Mucosa of stomach (tissue), 1 donor: ENCODE results near the gene HDGFL3.
"Not testable (repeated sequence)": the region's sequence is repeated elsewhere in the genome, so short reads cannot be mapped to it uniquely, and the experiment has no call there.

Experiments
- H3K27me3 ChIP-seq: one replicate; pipeline ENCODE4 v1.7.0; 2013; ENCODE audit warnings: mild to moderate bottlenecking, low read length; ENCODE audit not compliant: control insufficient read depth, insufficient read depth
- H3K36me3 ChIP-seq: one replicate; pipeline ENCODE4 v1.7.0; 2013; ENCODE audit warnings: low read length; ENCODE audit not compliant: control insufficient read depth, insufficient read depth
- H3K4me1 ChIP-seq: one replicate; pipeline ENCODE4 v1.7.0; 2013; ENCODE audit warnings: mild to moderate bottlenecking, low read length; ENCODE audit not compliant: control insufficient read depth, insufficient read depth
- H3K4me3 ChIP-seq: one replicate; pipeline ENCODE4 v1.7.0; 2013; ENCODE audit warnings: low read length
- H3K9ac ChIP-seq: one replicate; pipeline ENCODE4 v1.7.0; 2013; ENCODE audit warnings: mild to moderate bottlenecking, low read length, moderate library complexity
- H3K9me3 ChIP-seq: one replicate; pipeline ENCODE4 v1.7.0; 2013; ENCODE audit warnings: mild to moderate bottlenecking, low read length, moderate library complexity; ENCODE audit not compliant: control insufficient read depth
- donor health status: Pancreatic carcinoma.

HDGFL3 gene

DNA sequence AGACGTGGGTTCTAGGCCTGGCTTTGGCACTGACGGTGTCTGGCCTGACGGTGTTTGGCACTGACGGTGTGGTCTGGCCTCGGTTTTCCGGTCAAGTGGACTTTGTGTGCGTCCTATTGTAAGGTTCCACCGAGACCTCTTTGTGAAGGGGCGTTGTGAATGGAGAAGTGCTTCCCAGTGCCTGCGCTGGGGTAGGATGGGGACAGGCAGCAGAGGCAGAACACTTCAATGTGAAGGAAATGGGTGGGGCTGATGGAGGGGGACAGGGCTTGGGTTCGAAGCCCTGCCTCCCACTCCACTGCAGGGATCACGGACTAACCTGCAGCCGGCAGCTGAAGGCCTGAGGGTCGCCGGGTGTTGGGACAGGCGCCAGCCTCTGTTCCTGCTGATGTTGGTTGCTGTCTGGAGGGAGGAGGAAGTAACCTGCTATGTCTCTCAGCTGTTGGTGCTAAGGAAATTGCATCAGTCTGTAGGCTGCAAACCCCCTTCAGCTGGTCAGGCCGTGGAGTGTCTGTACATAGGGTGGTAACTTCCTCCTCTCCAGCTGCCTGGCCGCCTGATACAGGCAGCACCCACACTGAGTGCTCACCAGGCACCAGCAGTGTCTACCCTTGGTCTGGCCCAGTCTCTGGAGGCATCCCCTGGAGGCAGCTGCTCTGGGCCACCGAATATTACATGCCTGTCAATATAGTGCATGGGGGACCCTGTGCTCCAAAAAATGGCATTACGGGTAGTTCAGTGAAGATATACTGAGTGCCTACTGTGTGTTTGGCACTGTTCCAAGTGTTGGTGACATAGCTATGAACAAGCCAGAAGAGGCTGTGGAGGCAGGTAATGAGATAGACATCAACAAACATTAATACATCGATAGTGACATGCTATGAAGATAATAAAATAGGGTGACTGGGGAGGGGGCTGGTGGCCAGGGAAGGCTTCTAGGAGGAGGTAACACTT is 99.1 kb downstream of the HDGFL3 start:
- Histone ChIP-seq H3K27me3 (peaks cover 36% of the 10 kb centered on the region), H3K9ac (no peak overlapping the region), H3K9me3 (no peaks in the 10 kb centered on the region), H3K36me3 (no peaks in the 10 kb centered on the region), H3K4me1 (no peaks in the 10 kb centered on the region), H3K4me3 (no peak overlapping the region)

DNA sequence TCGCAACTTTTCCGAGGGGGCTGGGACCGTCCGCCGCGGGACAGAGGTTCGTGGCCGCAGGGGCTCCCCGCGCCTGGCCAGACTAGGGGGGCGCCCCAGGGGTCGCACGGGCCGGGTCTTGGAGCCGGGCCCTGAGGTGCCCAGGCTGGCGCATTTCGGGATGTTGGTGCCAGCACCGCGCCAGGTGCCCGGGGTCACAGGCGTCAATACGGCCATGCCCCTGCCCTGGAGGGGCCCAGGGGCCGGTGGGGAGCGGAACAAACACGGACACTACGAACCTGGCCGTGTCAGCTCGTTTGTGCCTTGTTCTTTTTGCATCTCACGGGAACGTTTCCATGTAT is 99.8 kb downstream of the HDGFL3 start:
- Histone ChIP-seq H3K36me3 (no peaks in the 10 kb centered on the region), H3K9me3 (no peaks in the 10 kb centered on the region), H3K27me3 (peaks cover 36% of the 10 kb centered on the region), H3K4me1 (no peaks in the 10 kb centered on the region), H3K4me3 (no peak overlapping the region), H3K9ac (no peak overlapping the region)

DNA sequence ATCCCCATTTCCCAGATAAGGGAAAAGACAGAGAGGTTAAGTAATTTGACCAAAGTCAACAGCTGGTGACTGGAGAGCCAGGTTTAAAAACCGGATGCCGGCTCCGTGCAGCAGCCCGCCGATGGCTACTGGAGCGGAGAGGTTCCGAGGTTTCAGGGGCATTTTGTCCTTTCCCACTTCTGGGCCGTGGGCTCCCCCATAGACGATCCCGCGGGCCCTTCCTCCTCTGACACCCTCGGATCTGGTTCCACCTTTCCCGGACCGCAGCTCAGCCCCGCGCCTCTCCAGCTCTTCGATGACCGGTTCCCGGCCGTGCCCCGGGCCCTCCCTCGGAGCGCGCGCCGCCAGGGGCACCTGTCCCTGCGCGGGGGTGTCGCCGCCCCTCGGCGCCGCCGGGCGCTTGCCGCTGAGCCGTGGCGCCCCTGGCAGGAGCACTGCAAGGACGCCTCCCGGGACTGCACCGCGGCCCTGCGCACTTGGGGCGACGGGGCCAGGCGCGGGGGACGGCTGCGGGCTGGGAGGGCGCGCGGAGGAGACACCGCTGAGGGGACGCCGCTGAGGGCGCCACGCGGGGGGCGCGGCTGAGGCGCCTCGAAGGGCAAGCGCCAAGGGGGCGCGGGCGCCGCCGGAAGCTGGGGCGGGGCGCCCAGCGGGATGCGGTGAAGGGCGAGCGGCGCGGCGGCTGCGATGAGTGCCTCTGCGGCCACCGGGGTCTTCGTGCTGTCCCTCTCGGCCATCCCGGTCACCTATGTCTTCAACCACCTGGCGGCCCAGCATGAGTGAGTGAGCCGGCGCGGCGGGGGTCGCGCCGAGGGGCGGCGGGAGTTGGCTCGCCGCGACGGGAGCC is 100.4 kb downstream of the HDGFL3 start, which contains the start of gene TM6SF1:
TSS of gene TM6SF1 (plus strand) at position 652 of the 847 bp plus-strand sequence. CDS start at position 688, 36 bp downstream.
- peaks cover 36% of the 10 kb centered on the region for H3K27me3 ChIP-seq
- no peak within 1 kb of the TSS for H3K4me3 ChIP-seq
- no peaks in the 10 kb centered on the region for H3K36me3 ChIP-seq
- H3K4me1 ChIP-seq = no peaks in the 10 kb centered on the region
- H3K9ac ChIP-seq = no peak within 1 kb of the TSS
- no peaks in the 10 kb centered on the region for H3K9me3 ChIP-seq

DNA sequence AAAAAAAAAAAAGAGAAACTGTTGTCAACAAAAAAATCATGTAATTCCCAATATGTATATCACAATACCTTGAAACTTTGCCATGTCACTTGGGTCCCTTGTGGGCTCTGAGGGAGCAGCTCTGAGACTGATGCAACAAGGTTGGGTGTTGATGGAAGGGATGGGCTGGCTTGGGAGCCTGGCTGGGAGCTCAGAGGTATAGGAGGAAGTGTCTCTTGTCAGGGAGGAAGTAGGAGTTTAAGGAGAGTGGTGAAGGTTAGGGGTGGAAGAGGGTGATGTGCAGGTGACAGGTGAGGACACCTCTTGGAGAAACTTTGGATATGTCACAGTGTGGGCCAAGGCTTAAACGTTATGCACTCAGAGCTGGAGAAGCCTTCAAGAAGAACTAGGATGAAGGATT is 102.2 kb downstream of the HDGFL3 start:
- no peaks in the 10 kb centered on the region for H3K4me1 ChIP-seq
- no peaks in the 10 kb centered on the region for H3K9me3 ChIP-seq
- H3K9ac ChIP-seq = no peak overlapping the region
- no peaks in the 10 kb centered on the region for H3K36me3 ChIP-seq
- H3K27me3 ChIP-seq = peaks cover 36% of the 10 kb centered on the region
- H3K4me3 ChIP-seq = no peak overlapping the region

DNA sequence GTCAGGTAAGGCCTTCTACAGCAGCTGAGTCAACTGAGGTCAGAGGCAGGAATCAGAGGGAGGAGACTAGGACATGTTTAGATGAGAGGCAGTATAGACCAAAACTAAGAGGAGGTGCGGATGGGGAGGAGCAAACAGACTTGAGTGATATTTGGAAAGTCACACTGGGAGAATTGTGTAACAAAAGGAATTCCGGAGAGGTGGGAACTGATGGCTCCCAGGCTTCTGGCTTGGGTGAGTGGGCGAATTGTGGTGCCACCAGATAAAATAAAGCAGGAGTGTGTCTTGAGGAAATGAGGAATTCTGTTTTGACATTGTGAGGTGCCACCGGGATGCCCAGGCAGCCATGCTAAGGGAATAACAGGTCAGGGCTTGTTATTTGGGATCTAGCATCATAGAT is 103.5 kb downstream of the HDGFL3 start:
- H3K27me3 ChIP-seq = peaks cover 26% of the 10 kb centered on the region
- no peaks in the 10 kb centered on the region for H3K9me3 ChIP-seq
- H3K36me3 ChIP-seq = no peaks in the 10 kb centered on the region
- no peaks in the 10 kb centered on the region for H3K4me1 ChIP-seq
- no peak overlapping the region for H3K4me3 ChIP-seq
- no peak overlapping the region for H3K9ac ChIP-seq

DNA sequence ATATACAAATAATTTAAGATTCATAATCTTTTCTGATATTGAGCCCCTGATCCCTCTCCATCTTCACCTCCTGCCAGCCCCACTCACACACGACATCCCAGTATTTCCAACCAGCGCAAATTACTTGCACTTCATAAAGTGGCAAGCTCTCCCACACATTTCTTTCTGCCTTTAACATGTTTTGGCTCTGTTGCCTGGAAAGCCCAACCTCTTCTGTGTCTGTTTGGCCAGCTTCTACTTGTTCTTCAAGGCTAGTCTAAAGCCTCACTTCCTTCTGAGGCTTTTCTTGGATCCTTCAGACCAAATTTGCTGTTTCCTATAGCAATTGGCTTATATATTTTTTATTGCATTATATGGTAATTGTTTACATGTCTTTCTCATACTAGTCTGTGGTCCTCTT is 105.3 kb downstream of the HDGFL3 start:
- Histone ChIP-seq H3K4me3 (no peak overlapping the region), H3K9ac (no peak overlapping the region), H3K4me1 (no peaks in the 10 kb centered on the region), H3K9me3 (no peaks in the 10 kb centered on the region), H3K36me3 (no peaks in the 10 kb centered on the region), H3K27me3 (peaks cover 9% of the 10 kb centered on the region)

DNA sequence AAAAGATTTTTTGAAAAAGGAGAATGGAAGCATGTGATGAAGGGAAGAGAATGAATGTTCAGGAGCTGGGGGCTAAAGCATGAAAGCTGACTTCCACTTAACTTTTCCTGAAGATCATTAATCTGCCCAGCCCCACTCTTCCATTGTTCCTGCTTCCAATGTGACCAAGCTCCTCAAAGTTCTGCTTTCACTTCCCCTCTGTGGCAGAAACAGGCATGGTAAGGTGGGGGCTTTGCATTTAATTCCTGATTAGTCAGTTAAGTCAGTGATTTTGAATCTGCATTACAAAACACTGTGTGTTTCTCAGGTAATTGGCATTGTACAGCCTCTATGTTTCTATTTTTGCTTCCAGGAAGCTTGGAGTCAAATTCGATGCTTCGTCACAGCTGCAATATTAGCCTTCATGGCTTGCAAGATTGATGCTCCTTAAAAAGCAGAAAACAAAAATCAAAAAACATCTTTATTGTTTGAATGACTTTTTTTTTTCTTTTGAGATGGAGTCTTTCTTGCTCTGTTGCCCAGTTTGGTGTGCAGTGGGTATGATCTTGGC is 107.5 kb downstream of the HDGFL3 start:
- Histone ChIP-seq H3K9ac (no peak overlapping the region), H3K36me3 (no peaks in the 10 kb centered on the region), H3K27me3 (no peaks in the 10 kb centered on the region), H3K9me3 (no peaks in the 10 kb centered on the region), H3K4me3 (no peak overlapping the region), H3K4me1 (no peaks in the 10 kb centered on the region)

DNA sequence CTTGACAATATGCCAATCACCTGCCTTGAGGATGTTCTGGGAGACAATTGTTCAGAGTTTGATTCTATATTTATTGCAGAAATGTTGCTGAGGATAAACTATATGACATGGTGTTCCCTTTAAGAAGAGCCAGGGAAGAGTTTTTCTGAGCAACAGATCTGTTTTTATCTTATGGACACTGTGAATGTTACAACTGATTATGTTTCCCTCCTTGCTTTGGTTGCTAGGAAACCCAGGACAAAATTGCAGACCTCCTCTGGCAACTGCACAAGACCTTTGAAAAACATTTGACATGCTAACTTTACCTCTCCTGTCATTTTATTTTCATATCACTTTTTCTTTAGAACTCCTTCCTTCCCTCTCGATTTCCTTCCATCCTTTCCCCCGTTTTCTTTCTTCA is 108.3 kb downstream of the HDGFL3 start:
- no peaks in the 10 kb centered on the region for H3K4me1 ChIP-seq
- no peaks in the 10 kb centered on the region for H3K36me3 ChIP-seq
- no peaks in the 10 kb centered on the region for H3K27me3 ChIP-seq
- H3K4me3 ChIP-seq = no peak overlapping the region
- H3K9me3 ChIP-seq = no peaks in the 10 kb centered on the region
- H3K9ac ChIP-seq = no peak overlapping the region

DNA sequence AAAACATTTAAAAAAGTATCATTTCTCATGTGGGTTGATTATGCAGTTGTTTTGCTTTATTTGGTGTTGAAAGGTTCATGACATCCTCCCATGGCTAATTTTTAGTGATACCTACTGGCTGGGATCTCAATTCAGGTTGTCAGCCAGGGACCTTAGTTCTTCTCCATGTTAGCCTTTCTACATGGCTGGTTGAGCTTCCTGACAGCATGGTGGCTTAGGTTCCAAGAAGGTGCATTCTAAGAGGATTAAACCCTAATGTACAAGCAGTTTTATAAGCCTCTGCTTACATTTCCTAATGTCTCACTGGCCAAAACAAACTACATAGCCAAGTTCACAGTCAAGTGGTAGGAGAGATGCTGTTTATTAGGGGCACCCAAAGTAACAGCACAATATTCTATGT is 109.5 kb downstream of the HDGFL3 start:
- H3K4me3 ChIP-seq = no peak overlapping the region
- no peaks in the 10 kb centered on the region for H3K36me3 ChIP-seq
- H3K9me3 ChIP-seq = no peaks in the 10 kb centered on the region
- H3K27me3 ChIP-seq = no peaks in the 10 kb centered on the region
- no peak overlapping the region for H3K9ac ChIP-seq
- no peaks in the 10 kb centered on the region for H3K4me1 ChIP-seq

DNA sequence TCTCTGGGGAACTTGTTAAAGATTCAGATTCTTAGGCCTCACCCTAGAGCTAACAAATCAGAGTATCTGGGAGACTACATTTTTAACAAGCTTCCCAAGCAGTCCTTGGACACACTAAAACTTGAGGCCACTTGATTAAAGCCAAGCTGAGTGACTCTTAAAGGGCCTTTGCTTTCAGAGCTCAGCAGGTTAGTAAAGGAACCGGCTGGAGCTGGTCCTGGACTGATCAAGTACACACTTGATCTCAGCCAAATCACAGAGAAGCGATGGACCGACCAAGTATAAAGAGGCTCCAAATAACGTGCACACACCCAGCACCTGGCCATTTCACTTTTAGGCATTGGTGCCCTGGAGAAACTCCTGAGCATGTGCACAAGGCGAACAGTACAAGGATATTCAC is 113.0 kb downstream of the HDGFL3 start:
- Histone ChIP-seq H3K27me3 (no peaks in the 10 kb centered on the region), H3K9ac (no peak overlapping the region), H3K9me3 (no peaks in the 10 kb centered on the region), H3K4me3 (no peak overlapping the region), H3K4me1 (no peaks in the 10 kb centered on the region), H3K36me3 (no peaks in the 10 kb centered on the region)

DNA sequence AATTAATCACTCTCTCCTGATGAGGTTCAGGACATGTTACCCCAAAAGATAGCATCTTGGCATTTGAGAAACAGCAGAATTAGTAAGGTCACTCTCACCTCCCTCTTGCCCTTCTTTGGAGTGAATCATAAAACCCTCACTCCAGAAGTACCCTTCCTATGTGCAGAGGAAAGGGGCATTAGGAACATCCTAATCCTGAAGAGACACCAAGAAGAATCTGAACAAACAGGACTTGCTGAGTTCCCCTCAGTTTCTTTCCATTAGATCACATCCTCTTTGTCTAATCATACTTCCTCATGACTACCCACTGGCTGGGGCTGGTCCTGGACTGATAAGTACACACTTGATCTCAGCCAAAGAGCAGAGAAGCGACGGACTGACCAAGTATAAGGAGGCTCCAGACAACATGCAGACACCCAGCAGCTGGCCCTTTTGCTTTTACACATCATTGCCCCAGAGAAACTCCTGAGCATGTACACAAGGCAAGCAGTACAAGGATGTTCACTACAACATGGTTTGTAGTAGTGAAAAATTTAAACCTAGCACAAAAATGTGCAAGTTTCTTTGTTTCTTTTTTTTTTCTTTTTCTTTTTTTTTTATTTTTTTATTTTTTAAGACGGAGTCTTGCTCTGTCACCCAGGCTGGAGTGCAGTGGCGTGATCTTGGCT is 115.2 kb downstream of the HDGFL3 start:
- Histone ChIP-seq H3K27me3 (no peaks in the 10 kb centered on the region), H3K4me1 (no peaks in the 10 kb centered on the region), H3K9ac (no peak overlapping the region), H3K9me3 (no peaks in the 10 kb centered on the region), H3K4me3 (no peak overlapping the region), H3K36me3 (no peaks in the 10 kb centered on the region)

DNA sequence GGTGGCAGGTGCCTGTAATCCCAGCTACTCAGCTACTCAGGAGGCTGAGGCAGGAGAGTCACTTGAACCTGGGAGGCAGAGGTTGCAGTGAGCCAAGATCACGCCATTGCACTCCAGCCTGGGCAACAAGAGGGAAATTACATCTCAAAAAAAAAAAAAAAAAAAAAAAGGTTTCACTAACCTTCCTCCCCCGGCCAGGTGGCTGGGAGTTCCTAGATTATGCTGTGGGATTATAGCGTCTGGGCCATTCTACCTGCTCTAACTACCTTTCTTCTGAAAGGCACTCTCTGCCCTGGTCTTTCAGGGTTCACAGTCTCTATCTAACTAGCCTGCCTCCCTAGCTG is 115.7 kb downstream of the HDGFL3 start:
- not testable (repeated sequence) for H3K36me3 ChIP-seq, H3K9ac ChIP-seq

More for the DNA sequence above, 115.7 kb downstream of the HDGFL3 start:
- not testable (repeated sequence) for H3K9me3 ChIP-seq, H3K4me3 ChIP-seq, H3K27me3 ChIP-seq, H3K4me1 ChIP-seq
